Skeletal muscle tissue (tissue), 5 donors: ENCODE measurements around the gene RAI1. TPM values are rescaled to one million over a fixed set of nuclear protein-coding genes. Genes with fewer than 3 reads are reported as not detected.

ENCODE experiments used
- H3K27ac ChIP-seq: one replicate; pipeline ENCODE4 v1.7.0; 2013; ENCODE audit warnings: mild to moderate bottlenecking, low read depth, low read length, inconsistent platforms
- H3K27me3 ChIP-seq, 3 donors: one replicate each; pipeline ENCODE4 v1.7.0; 2013; ENCODE audit warnings: low read length in 3 of 3; ENCODE audit not compliant: control insufficient read depth in 3 of 3, insufficient read depth in 3 of 3
- H3K36me3 ChIP-seq, 3 donors: one replicate each; pipeline ENCODE4 v1.7.0; 2013; ENCODE audit warnings: low read length in 3 of 3; ENCODE audit not compliant: control insufficient read depth in 3 of 3, insufficient read depth in 3 of 3
- H3K4me1 ChIP-seq, 3 donors: one replicate each; pipeline ENCODE4 v1.7.0; 2013; ENCODE audit warnings: low read length in 3 of 3, mild to moderate bottlenecking in 3 of 3; ENCODE audit not compliant: control insufficient read depth in 3 of 3, insufficient read depth in 3 of 3
- H3K4me3 ChIP-seq, 3 donors: one replicate each; pipeline ENCODE4 v1.7.0; 2013; ENCODE audit warnings: low read length in 3 of 3
- H3K9ac ChIP-seq, 3 donors: one replicate each; pipeline ENCODE4 v1.7.0; 2013; ENCODE audit warnings: low read length in 3 of 3, mild to moderate bottlenecking in 3 of 3, moderate library complexity in 2 of 3, low read depth in 1 of 3
- H3K9me3 ChIP-seq, 3 donors: one replicate each; pipeline ENCODE4 v1.7.0; 2013; ENCODE audit warnings: low read length in 3 of 3; ENCODE audit not compliant: control insufficient read depth in 3 of 3
- small RNA-seq: library from RNA; depleted of rRNA; stranded (forward); fragments of <200 nt; gene quantifications from one replicate; pipeline ENCODE3, GENCODE V24; 2014
- total RNA-seq: library from RNA; depleted of rRNA; stranded (reverse); fragments of >200 nt; gene quantifications from one replicate; pipeline ENCODE4 v1.2.3, GENCODE V29; 2014
- donor health status: Osteomylitis.

The RAI1 gene
- total RNA-seq, 1 donor from 2014 or later, result 3.1 TPM

DNA sequence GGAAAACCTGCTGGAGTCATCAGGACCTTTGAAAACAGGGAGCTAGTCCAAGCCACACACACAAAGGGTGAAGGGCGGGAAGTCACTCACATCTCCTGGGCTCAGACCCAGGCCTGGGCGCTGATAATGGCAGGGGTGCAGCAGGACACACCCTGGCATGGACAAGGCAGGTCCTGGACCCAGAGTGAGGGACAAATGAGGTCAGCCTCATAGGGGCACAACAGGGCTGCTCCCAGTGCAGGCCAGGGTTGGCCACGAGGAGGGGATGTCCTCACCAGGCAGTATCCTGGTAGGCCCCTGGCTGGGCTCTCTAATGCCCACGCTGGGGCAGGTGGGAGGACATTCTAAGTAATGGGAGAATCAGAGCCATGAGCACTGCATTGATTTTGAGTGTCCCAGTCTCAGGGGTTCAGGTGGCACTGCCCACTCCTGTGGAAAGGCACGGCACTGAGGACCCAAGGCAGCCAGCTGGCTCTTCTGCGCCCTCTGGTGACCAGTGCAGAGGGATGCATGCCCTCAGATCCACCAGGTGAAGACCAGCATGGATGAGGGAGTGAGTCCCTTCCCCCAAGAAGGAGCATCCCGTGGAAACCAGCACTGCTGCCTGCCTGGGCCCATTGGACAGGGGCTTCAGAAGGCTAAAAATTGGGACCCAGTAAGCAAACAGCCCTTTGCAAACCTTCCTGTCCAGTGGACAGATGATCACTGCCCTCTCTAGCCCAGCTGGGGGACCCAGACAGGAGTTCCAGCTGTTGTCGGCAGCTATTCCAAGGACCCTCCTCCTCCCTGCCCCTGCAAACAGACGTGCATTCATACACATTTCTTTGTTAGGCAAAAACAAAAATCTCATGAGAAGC lies 178.9 kb downstream of the RAI1 start:
- H3K36me3 ChIP-seq, result peaks cover 9 to 19% (median 16%) of the 10 kb centered on the region in 3 donors
- H3K9me3 ChIP-seq, result no peaks in the 10 kb centered on the region
- H3K4me3 ChIP-seq, result no peak overlapping the region
- H3K9ac ChIP-seq, result no peak overlapping the region
- H3K27ac ChIP-seq, result no peak overlapping the region
- H3K27me3 ChIP-seq, result no peaks in the 10 kb centered on the region
- peaks cover 16 to 23% (median 17%) of the 10 kb centered on the region in 3 donors for H3K4me1 ChIP-seq

DNA sequence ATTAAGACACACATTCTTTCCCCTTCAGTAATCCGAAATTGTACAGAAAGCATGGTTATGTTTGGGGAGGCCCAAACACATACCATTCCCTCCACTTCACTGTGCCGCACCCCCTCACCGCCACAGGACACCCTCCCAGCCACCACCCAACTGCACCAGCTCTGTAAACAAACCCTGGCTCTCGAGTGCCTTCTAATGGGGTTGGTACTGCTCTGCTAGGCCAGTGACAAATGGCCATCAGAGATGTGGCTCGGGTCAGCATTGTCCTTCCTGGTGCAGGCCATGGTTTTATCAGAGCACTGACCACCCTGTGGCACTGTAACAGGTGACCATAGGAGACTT lies 179.5 kb downstream of the RAI1 start:
- no peak overlapping the region for H3K27ac ChIP-seq
- H3K9me3 ChIP-seq, result no peaks in the 10 kb centered on the region
- peaks cover 9 to 19% (median 16%) of the 10 kb centered on the region in 3 donors for H3K36me3 ChIP-seq
- no peak overlapping the region for H3K4me3 ChIP-seq
- no peak overlapping the region for H3K9ac ChIP-seq
- no peaks in the 10 kb centered on the region for H3K27me3 ChIP-seq
- H3K4me1 ChIP-seq, result peaks cover 13 to 17% (median 17%) of the 10 kb centered on the region in 3 donors

Small RNA genes lying within 50 kb of the gene (small RNA-seq; reads per million reads assigned to genes)
- gene MIR33B (4.4 reads per million, percentile 89 among the genes with 10 or more reads in this experiment), gene MIR6777 (0.12 reads per million), gene RF02177 (not detected), gene RF02178 (not detected)

Other genes with a start within 250 kb of the RAI1 start
- 12.5 TPM for gene MED9, start 204.5 kb upstream of the RAI1 start, total RNA-seq
- 4.2 TPM for gene RASD1, start 185.1 kb upstream of the RAI1 start, total RNA-seq
- gene PEMT, start 89.8 kb upstream of the RAI1 start, total RNA-seq, result 32.4 TPM
- gene SREBF1, start 155.5 kb downstream of the RAI1 start, total RNA-seq, result 23.0 TPM